ENCODE results near the gene RUNDC1.

Gene RUNDC1

GRCh38 chr17:43030137-43030767 is 49.9 kb downstream of the RUNDC1 start:
- ATAC-seq (ENCODE audit: low read depth) (no peak), DNase-seq (ENCODE audit: low spot score) (no peak)
- no peaks in the 10 kb centered on the region for H3K4me1 ChIP-seq (ENCODE audit: insufficient read depth, poor library complexity, severe bottlenecking)
- no peak overlapping the region for H3K4me3 ChIP-seq (ENCODE audit: severe bottlenecking)
- no peaks in the 10 kb centered on the region for H3K27me3 ChIP-seq (ENCODE audit: insufficient read depth, poor library complexity, severe bottlenecking)
- no peak overlapping the region for H3K27ac ChIP-seq (ENCODE audit: poor library complexity, severe bottlenecking)
- no peak for TF ChIP-seq CTCF (IDR thresholded peaks at IDR 0.05; ENCODE audit: poor library complexity, severe bottlenecking)
- no peaks in the 10 kb centered on the region for H3K36me3 ChIP-seq (ENCODE audit: low read depth)
- no peaks in the 10 kb centered on the region for H3K9me3 ChIP-seq (ENCODE audit: severe bottlenecking)

- no peak for TF ChIP-seq CTCF (IDR thresholded peaks at IDR 0.05; ENCODE audit: poor library complexity, severe bottlenecking)
- H3K36me3 ChIP-seq (ENCODE audit: low read depth): no peaks in the 10 kb centered on the region
- H3K4me3 ChIP-seq (ENCODE audit: severe bottlenecking): no peak overlapping the region
- H3K27me3 ChIP-seq (ENCODE audit: insufficient read depth, poor library complexity, severe bottlenecking): no peaks in the 10 kb centered on the region
- H3K9me3 ChIP-seq (ENCODE audit: severe bottlenecking): no peaks in the 10 kb centered on the region
- no peaks in the 10 kb centered on the region for H3K4me1 ChIP-seq (ENCODE audit: insufficient read depth, poor library complexity, severe bottlenecking)
- no peak overlapping the region for H3K27ac ChIP-seq (ENCODE audit: poor library complexity, severe bottlenecking)
- DNase-seq (ENCODE audit: low spot score): no peak
- ATAC-seq (ENCODE audit: low read depth): no peak
Observed at GRCh38 chr17:43031666-43032065, 51.3 kb downstream of the RUNDC1 start.

- DNase-seq (ENCODE audit: low spot score): no peak
Observed at GRCh38 chr17:43033948-43034881, 53.9 kb downstream of the RUNDC1 start.

GRCh38 chr17:43034894-43035293 is 54.5 kb downstream of the RUNDC1 start:
- Histone ChIP-seq H3K36me3 (ENCODE audit: low read depth) (no peaks in the 10 kb centered on the region), H3K27ac (ENCODE audit: poor library complexity, severe bottlenecking) (no peak overlapping the region), H3K4me3 (ENCODE audit: severe bottlenecking) (no peak overlapping the region), H3K9me3 (ENCODE audit: severe bottlenecking) (no peaks in the 10 kb centered on the region), H3K27me3 (ENCODE audit: insufficient read depth, poor library complexity, severe bottlenecking) (no peaks in the 10 kb centered on the region), H3K4me1 (ENCODE audit: insufficient read depth, poor library complexity, severe bottlenecking) (no peaks in the 10 kb centered on the region)
- ATAC-seq (ENCODE audit: low read depth) (no peak), DNase-seq (ENCODE audit: low spot score) (no peak)
- TF ChIP-seq CTCF (IDR thresholded peaks at IDR 0.05; ENCODE audit: poor library complexity, severe bottlenecking): no peak

More at GRCh38 chr17:43033948-43034881, 53.9 kb downstream of the RUNDC1 start:
- H3K4me3 ChIP-seq (ENCODE audit: severe bottlenecking): no peak overlapping the region
- TF ChIP-seq CTCF (IDR thresholded peaks at IDR 0.05; ENCODE audit: poor library complexity, severe bottlenecking): no peak
- no peaks in the 10 kb centered on the region for H3K27me3 ChIP-seq (ENCODE audit: insufficient read depth, poor library complexity, severe bottlenecking)
- no peaks in the 10 kb centered on the region for H3K4me1 ChIP-seq (ENCODE audit: insufficient read depth, poor library complexity, severe bottlenecking)
- no peak overlapping the region for H3K27ac ChIP-seq (ENCODE audit: poor library complexity, severe bottlenecking)
- H3K36me3 ChIP-seq (ENCODE audit: low read depth): no peaks in the 10 kb centered on the region
- ATAC-seq (ENCODE audit: low read depth): 0 out of 3 replicates have a peak, but pooled peaks have one; percentile 24
- H3K9me3 ChIP-seq (ENCODE audit: severe bottlenecking): no peaks in the 10 kb centered on the region
